B cell (primary cell): ENCODE results near the gene EFEMP1.

Source experiments
- CTCF ChIP-seq: fragments of 200-600 bp; IDR thresholded peaks from one replicate; pipeline ENCODE4 v1.8.0; 2022; ENCODE audit warnings: antibody characterized with exemption, mild to moderate bottlenecking
- EZH2 ChIP-seq: IDR thresholded peaks from 2 replicates; pipeline ENCODE4 v1.6.1; 2012; ENCODE audit warnings: borderline replicate concordance, low read depth, mild to moderate bottlenecking, moderate library complexity, low read length; ENCODE audit not compliant: insufficient read depth, poor library complexity, severe bottlenecking

- TF ChIP-seq CTCF (no peak), EZH2 (no peak)
These were observed 39.8 kb downstream of the EFEMP1 start for GRCh38 chr2:55883829-55884228.
